ENCODE data around the gene ARHGAP10. TPM values are rescaled to one million over a fixed set of nuclear protein-coding genes. Genes with fewer than 3 reads are reported as not detected.

The ARHGAP10 gene
- total RNA-seq, 2 donors from 2014 or later: 23.9 to 28.7 TPM

GRCh38 chr4:147891476-147892115 lies 159.7 kb downstream of the ARHGAP10 start:
- ATAC-seq: no peak
- TF ChIP-seq CTCF (IDR thresholded peaks at IDR 0.05) (no peak), POLR2A (IDR thresholded peaks at IDR 0.05) (no peak)
- H3K36me3 ChIP-seq (replicated peaks in 1 of 2; ENCODE audit: insufficient read depth in 1 of 2, low read depth in 2 of 2): no peaks in the 10 kb centered on the region
- no peak for DNase-seq
- no peak overlapping the region for H3K27ac ChIP-seq
- no peaks in the 10 kb centered on the region for H3K4me1 ChIP-seq
- H3K9me3 ChIP-seq: peaks cover 0 to 5% (median 0%) of the 10 kb centered on the region in 3 donors
- H3K4me3 ChIP-seq: no peak overlapping the region
- intact Hi-C loops (cut with DNase I): no loop called here
- H3K27me3 ChIP-seq: no peaks in the 10 kb centered on the region
- WGBS, 2 donors: 84 to 95% methylated on average over 6 of the region's 6 CpGs

- intact Hi-C loops (cut with DNase I): no loop called here
- WGBS, 2 donors: 46 to 57% methylated on average over 2 of the region's 2 CpGs
- TF ChIP-seq CTCF (IDR thresholded peaks at IDR 0.05) (no peak), POLR2A (IDR thresholded peaks at IDR 0.05) (no peak)
Observed at GRCh38 chr4:147899512-147899911, 167.6 kb downstream of the ARHGAP10 start.

GRCh38 chr4:147901388-147901787 lies 169.5 kb downstream of the ARHGAP10 start:
- 33 to 46% methylated on average over 2 of the region's 2 CpGs for WGBS, 2 donors
- Histone ChIP-seq H3K4me3 (no peak overlapping the region), H3K9me3 (no peaks in the 10 kb centered on the region), H3K4me1 (no peaks in the 10 kb centered on the region), H3K27ac (no peak overlapping the region), H3K27me3 (no peaks in the 10 kb centered on the region), H3K36me3 (replicated peaks in 1 of 2; ENCODE audit: insufficient read depth in 1 of 2, low read depth in 2 of 2) (no peaks in the 10 kb centered on the region)
- no peak for TF ChIP-seq CTCF (IDR thresholded peaks at IDR 0.05)
- no peak for TF ChIP-seq POLR2A (IDR thresholded peaks at IDR 0.05)
- ATAC-seq (no peak), DNase-seq (no peak)
- intact Hi-C loops (cut with DNase I): no loop called here

More at GRCh38 chr4:147899512-147899911, 167.6 kb downstream of the ARHGAP10 start:
- Histone ChIP-seq H3K9me3 (no peaks in the 10 kb centered on the region), H3K4me1 (no peaks in the 10 kb centered on the region), H3K36me3 (replicated peaks in 1 of 2; ENCODE audit: insufficient read depth in 1 of 2, low read depth in 2 of 2) (no peaks in the 10 kb centered on the region), H3K27ac (no peak overlapping the region), H3K27me3 (no peaks in the 10 kb centered on the region), H3K4me3 (no peak overlapping the region)
- ATAC-seq: no peak
- DNase-seq: no peak

- intact Hi-C loops (cut with DNase I): no loop called here
- no peaks in the 10 kb centered on the region for H3K27me3 ChIP-seq
- H3K9me3 ChIP-seq: no peaks in the 10 kb centered on the region
- no peak overlapping the region for H3K27ac ChIP-seq
- H3K4me1 ChIP-seq: no peaks in the 10 kb centered on the region
- no peak overlapping the region for H3K4me3 ChIP-seq
- DNase-seq (no peak), ATAC-seq (no peak)
- H3K36me3 ChIP-seq (replicated peaks in 1 of 2; ENCODE audit: insufficient read depth in 1 of 2, low read depth in 2 of 2): no peaks in the 10 kb centered on the region
- WGBS, 2 donors: 93 to 95% methylated on average over 2 of the region's 2 CpGs
- TF ChIP-seq POLR2A (IDR thresholded peaks at IDR 0.05) (no peak), CTCF (IDR thresholded peaks at IDR 0.05) (no peak)
Observed at GRCh38 chr4:147901916-147902315, 170.0 kb downstream of the ARHGAP10 start.

DNA sequence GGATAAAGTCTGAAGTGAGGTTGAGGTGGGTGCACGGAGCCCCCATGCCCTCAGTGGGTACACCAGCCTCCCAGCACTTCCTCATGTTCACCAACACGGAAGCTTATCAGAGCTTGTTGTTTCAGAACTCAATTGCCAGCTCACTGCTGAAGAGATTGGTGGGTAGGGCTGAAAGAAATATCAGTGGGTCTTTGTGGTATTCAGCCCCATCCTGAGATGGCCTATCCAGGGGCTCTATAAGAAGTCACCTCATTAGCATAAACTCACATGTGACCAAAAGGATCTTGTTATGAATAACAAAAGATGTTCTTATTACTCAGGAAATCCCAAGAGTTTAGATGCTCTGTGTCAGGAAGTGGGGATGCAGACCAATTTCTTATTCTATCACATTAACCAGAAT lies 177.3 kb downstream of the ARHGAP10 start:
- no peak overlapping the region for H3K4me3 ChIP-seq
- ATAC-seq (no peak), DNase-seq (no peak)
- H3K36me3 ChIP-seq (replicated peaks in 1 of 2; ENCODE audit: insufficient read depth in 1 of 2, low read depth in 2 of 2): no peaks in the 10 kb centered on the region
- intact Hi-C loops (cut with DNase I): no loop called here
- no peaks in the 10 kb centered on the region for H3K9me3 ChIP-seq
- no peak for TF ChIP-seq POLR2A (IDR thresholded peaks at IDR 0.05)
- TF ChIP-seq CTCF (IDR thresholded peaks at IDR 0.05): no peak
- WGBS, 2 donors: 40 to 79% methylated on average over 2 of the region's 2 CpGs
- H3K27me3 ChIP-seq: no peaks in the 10 kb centered on the region
- H3K4me1 ChIP-seq: no peaks in the 10 kb centered on the region
- no peak overlapping the region for H3K27ac ChIP-seq
